H1 (cell line): Measurements from ENCODE around the gene TPPP. TPM values are rescaled to one million over a fixed set of nuclear protein-coding genes. Genes with fewer than 3 reads are reported as not detected.

Experiments
- CTCF ChIA-PET: fragments of 300-600 bp; sonication (Branson Sonifier 250); formaldehyde crosslinking; loops from one replicate; lab custom pipeline; 2021; ENCODE audit not compliant: partially characterized antibody; lab: Charles Lee
- POLR2A ChIA-PET: fragments of 300-600 bp; sonication (Branson Sonifier 250); formaldehyde crosslinking; loops from one replicate; lab custom pipeline; 2021; ENCODE audit warnings: inconsistent platforms; ENCODE audit not compliant: partially characterized antibody; lab: Charles Lee
- DNase-seq, 2 experiments: peaks; one replicate each; pipeline versions ENCODE4 v3.0.0 to v3.0.0-alpha.2; 2010 to 2022; ENCODE audit warnings: low spot score in 2 of 2, low read depth in 1 of 2, mixed read lengths in 1 of 2
- FAIRE-seq: peaks from 2 replicates; lab custom pipeline; 2011; peaks lifted over from hg19 to GRCh38; lab: Jason Lieb, UNC
- H2AFZ ChIP-seq: 2 replicates; pipeline ENCODE4 v1.8.1; 2012; ENCODE audit warnings: low read length, inconsistent platforms
- H2AK5ac ChIP-seq: 2 replicates; pipeline ENCODE4 v1.6.1; 2013; ENCODE audit warnings: low read depth, low read length
- H2BK120ac ChIP-seq: replicated peaks from 2 replicates; pipeline ENCODE3; 2013; ENCODE audit warnings: low read depth, low read length, inconsistent platforms
- H2BK12ac ChIP-seq: 2 replicates; pipeline ENCODE4 v1.6.1; 2013; ENCODE audit warnings: low read depth, low read length
- H2BK15ac ChIP-seq: 2 replicates; pipeline ENCODE4 v1.6.1; 2013; ENCODE audit warnings: low read length
- H2BK20ac ChIP-seq: 2 replicates; pipeline ENCODE4 v1.6.1; 2013; ENCODE audit warnings: low read length
- H2BK5ac ChIP-seq: 2 replicates; pipeline ENCODE4 v1.6.1; 2013; ENCODE audit warnings: low read depth, low read length
- H3K14ac ChIP-seq: 2 replicates; pipeline ENCODE4 v1.6.1; 2013; ENCODE audit warnings: inconsistent platforms; ENCODE audit not compliant: insufficient read length
- H3K18ac ChIP-seq: 2 replicates; pipeline ENCODE4 v1.6.1; 2013; ENCODE audit warnings: low read length; ENCODE audit errors: extremely low read depth
- H3K23ac ChIP-seq: 2 replicates; pipeline ENCODE4 v1.6.1; 2013; ENCODE audit warnings: inconsistent platforms; ENCODE audit not compliant: insufficient read length
- H3K23me2 ChIP-seq: 2 replicates; pipeline ENCODE4 v1.6.1; 2013; ENCODE audit warnings: low read depth, low read length
- H3K27ac ChIP-seq: 2 replicates; pipeline ENCODE4 v1.6.1; 2011; ENCODE audit warnings: low read depth, low read length, inconsistent platforms
- H3K27me3 ChIP-seq, 4 experiments: replicated peaks in 1 of 4; 1 replicate in 1 of 4; 2 replicates in 3 of 4; pipeline versions ENCODE4 v1.6.1 to v1.8.1; 2011 to 2013; ENCODE audit warnings: low read length in 3 of 4, mild to moderate bottlenecking in 3 of 4, inconsistent platforms in 2 of 4, mixed read lengths in 2 of 4, moderate library complexity in 1 of 4; ENCODE audit not compliant: control insufficient read depth in 3 of 4, insufficient read depth in 3 of 4; ENCODE audit errors: extremely low read depth in 1 of 4
- H3K36me3 ChIP-seq, 4 experiments: 2 replicates each; pipeline versions ENCODE4 v1.6.1 to v1.8.1; 2011 to 2013; ENCODE audit warnings: mild to moderate bottlenecking in 4 of 4, low read length in 3 of 4, moderate library complexity in 2 of 4, control low read depth in 1 of 4, inconsistent platforms in 1 of 4; ENCODE audit not compliant: insufficient read depth in 4 of 4, control insufficient read depth in 2 of 4
- H3K4ac ChIP-seq: replicated peaks from 2 replicates; pipeline ENCODE3; 2013; ENCODE audit warnings: low read length, low read depth, mixed read lengths, inconsistent platforms; ENCODE audit not compliant: insufficient read length
- H3K4me1 ChIP-seq, 4 experiments: replicated peaks in 1 of 4; 1 replicate in 1 of 4; 2 replicates in 3 of 4; pipeline versions ENCODE4 v1.6.1 to v1.8.1; 2011 to 2013; ENCODE audit warnings: low read length in 3 of 4, inconsistent platforms in 2 of 4, mixed read lengths in 1 of 4; ENCODE audit not compliant: insufficient read depth in 4 of 4, control insufficient read depth in 3 of 4
- H3K4me2 ChIP-seq, 2 experiments: 2 replicates each; pipeline versions ENCODE4 v1.6.1 to v1.8.1; 2011 to 2013; ENCODE audit warnings: low read depth in 2 of 2, low read length in 2 of 2, control low read depth in 1 of 2, inconsistent platforms in 1 of 2, mild to moderate bottlenecking in 1 of 2; ENCODE audit not compliant: insufficient read depth in 1 of 2
- H3K4me3 ChIP-seq, 4 experiments: fragments of 200-600, 300-600 bp in 1 of 4; sonication (generic), shearing (Covaris generic), sonication (Bioruptor Twin) in 1 of 4; 2 replicates each; pipeline versions ENCODE4 v1.5.1 to v1.8.1; 2011 to 2016; ENCODE audit warnings: low read length in 4 of 4, low read depth in 3 of 4, control low read depth in 2 of 4, inconsistent platforms in 2 of 4, mild to moderate bottlenecking in 2 of 4, mixed read lengths in 1 of 4, moderate library complexity in 1 of 4; ENCODE audit not compliant: insufficient read depth in 2 of 4; ENCODE audit errors: extremely low read depth in 1 of 4
- H3K56ac ChIP-seq: replicated peaks from 2 replicates; pipeline ENCODE3; 2013; ENCODE audit warnings: low read depth, mild to moderate bottlenecking, mixed read lengths, low read length, inconsistent platforms; ENCODE audit not compliant: insufficient read length
- H3K79me1 ChIP-seq: 2 replicates; pipeline ENCODE4 v1.6.1; 2013; ENCODE audit warnings: low read depth, low read length, control low read depth
- H3K79me2 ChIP-seq, 2 experiments: 2 replicates each; pipeline versions ENCODE4 v1.6.1 to v1.8.1; 2012 to 2013; ENCODE audit warnings: low read length in 2 of 2, mild to moderate bottlenecking in 2 of 2, inconsistent platforms in 1 of 2; ENCODE audit not compliant: insufficient read depth in 2 of 2, control insufficient read depth in 1 of 2
- H3K9ac ChIP-seq, 4 experiments: replicated peaks in 1 of 4; 1 replicate in 1 of 4; 2 replicates in 3 of 4; pipeline versions ENCODE4 v1.6.1 to v1.8.1; 2011 to 2013; ENCODE audit warnings: low read depth in 3 of 4, low read length in 3 of 4, control low read depth in 2 of 4, mild to moderate bottlenecking in 2 of 4, moderate library complexity in 2 of 4, inconsistent platforms in 1 of 4; ENCODE audit errors: extremely low read depth in 1 of 4
- H3K9me3 ChIP-seq, 2 experiments: 2 replicates each; pipeline versions ENCODE4 v1.6.1 to v1.8.1; 2012 to 2013; ENCODE audit warnings: mild to moderate bottlenecking in 2 of 2, moderate library complexity in 2 of 2, control low read depth in 1 of 2, inconsistent platforms in 1 of 2, low read depth in 1 of 2, low read length in 1 of 2, mixed read lengths in 1 of 2; ENCODE audit not compliant: insufficient read depth in 2 of 2
- H4K20me1 ChIP-seq, 2 experiments: replicated peaks in 1 of 2; 2 replicates each; pipeline versions ENCODE3 to v1.8.1; 2011 to 2013; ENCODE audit warnings: inconsistent platforms in 2 of 2, low read length in 2 of 2, mild to moderate bottlenecking in 1 of 2; ENCODE audit not compliant: insufficient read depth in 2 of 2, control insufficient read depth in 1 of 2
- H4K5ac ChIP-seq: 2 replicates; pipeline ENCODE4 v1.6.1; 2013; ENCODE audit warnings: low read length, low read depth, mixed read lengths, inconsistent platforms; ENCODE audit not compliant: insufficient read length
- H4K8ac ChIP-seq: 2 replicates; pipeline ENCODE4 v1.8.0; 2013; ENCODE audit warnings: mild to moderate bottlenecking, moderate library complexity, low read length, inconsistent platforms; ENCODE audit not compliant: insufficient read depth; ENCODE audit errors: extremely low read depth
- H4K91ac ChIP-seq: replicated peaks from 2 replicates; pipeline ENCODE3; 2013; ENCODE audit warnings: low read length, mixed read lengths, inconsistent platforms; ENCODE audit not compliant: insufficient read length
- JUN ChIP-seq: IDR thresholded peaks from 2 replicates; pipeline ENCODE4 v1.6.1; 2011; ENCODE audit warnings: low read depth, mild to moderate bottlenecking, improper control_type of control experiment, low read length
- TAF7 ChIP-seq: optimal IDR thresholded peaks from 2 replicates; pipeline ENCODE3; 2011; ENCODE audit warnings: low read depth, mild to moderate bottlenecking, inconsistent platforms, low read length, moderate library complexity, borderline replicate concordance
- WGBS, 2 experiments: shearing (Covaris generic) in 1 of 2; methylation state at CpG; one replicate each; pipeline versions ENCODE4 v1.1.6 to v1.1.7; 2013 to 2015; ENCODE audit warnings: low lambda C conversion rate in 2 of 2, mixed read lengths in 2 of 2, inconsistent platforms in 1 of 2, low coverage in 1 of 2, missing lambda C conversion rate in 1 of 2; ENCODE audit not compliant: insufficient replicate concordance in 2 of 2, insufficient coverage in 1 of 2, insufficient read length in 1 of 2; ENCODE audit errors: extremely low coverage in 1 of 2, missing lambda C conversion rate in 1 of 2; 5-methylcytosine and 5-hydroxymethylcytosine counted together
- polyA plus RNA-seq, 7 experiments: library from polyadenylated mRNA; depleted of rRNA in 3 of 7; stranded (reverse) in 5 of 7; unstranded in 2 of 7; fragments of >200 nt in 5 of 7; fragments of 200-250 nt in 2 of 7; gene quantifications; 1 replicate in 5 of 7; 2 replicates in 1 of 7; 4 replicates in 1 of 7; pipeline versions ENCODE4 v1.2.1 to v1.2.3, GENCODE V29; 2011 to 2013; ENCODE audit warnings: missing spikeins in 2 of 7, mixed read lengths in 2 of 7
- total RNA-seq: library from RNA; stranded (reverse); fragmentation: NEBNext Ultra II Directional; extraction: Animal tissue kit (Norgen Biotek cat#: 25700); gene quantifications from 2 replicates; pipeline ENCODE4 v1.2.1, GENCODE V29; 2021

The TPPP gene
- total and polyA plus RNA-seq, 2 of the 8 experiments (the other 6 are each of a cell fraction or from before 2014, with no cell fraction given): 0.36 to 0.93 TPM

DNA sequence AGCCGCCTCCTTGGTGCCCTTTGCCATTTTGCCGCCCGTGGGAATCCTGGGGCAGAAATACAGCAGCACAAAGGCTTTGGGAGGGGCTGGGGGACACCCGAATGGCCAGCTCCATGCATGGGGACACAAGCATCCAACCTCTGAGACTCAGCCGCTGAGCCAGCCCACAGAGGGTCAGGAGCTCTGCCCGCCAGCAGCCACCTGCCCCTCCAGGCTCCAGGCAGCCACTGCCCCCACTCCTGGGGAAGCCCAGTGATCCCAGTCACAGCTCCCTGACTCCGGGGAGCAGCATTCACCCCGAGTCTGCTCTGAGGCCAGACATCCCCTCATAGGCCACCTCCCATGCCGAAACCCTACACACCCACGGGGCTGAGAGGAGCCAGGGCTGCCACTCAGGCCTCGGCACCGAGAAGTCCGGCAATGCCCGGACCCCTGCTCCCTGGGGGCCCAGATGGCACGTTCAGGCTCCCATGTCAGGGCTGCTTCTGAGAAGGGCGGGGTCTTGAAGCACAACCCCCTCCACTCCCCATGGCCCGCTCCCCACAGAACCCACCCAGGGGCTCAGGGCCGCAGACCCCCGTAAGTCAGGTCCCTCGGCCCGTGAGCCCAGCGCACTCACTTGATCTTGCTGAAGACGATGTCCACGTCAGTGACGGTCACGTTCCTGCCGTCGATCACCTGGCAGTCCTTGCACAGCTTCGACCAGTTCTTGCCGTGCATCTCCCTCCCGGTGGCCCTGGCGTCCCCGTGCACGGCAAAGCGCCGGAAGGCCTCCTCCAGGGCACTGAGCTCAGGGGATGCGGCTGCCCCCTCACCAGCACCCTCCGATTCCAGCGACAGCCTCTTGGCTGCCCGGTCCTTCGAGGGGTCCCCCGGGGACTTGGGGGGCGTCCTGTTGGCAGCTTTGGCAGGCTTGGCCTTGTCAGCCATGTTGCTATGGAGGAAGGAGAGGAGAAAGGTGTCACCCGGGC, 15.7 kb downstream of the TPPP start:
- Histone ChIP-seq H3K9ac (no peak overlapping the region), H3K4me3 (no peak overlapping the region), H3K79me2 (no peaks in the 10 kb centered on the region), H2AK5ac (no peak overlapping the region; the same call in 1 of the 2 replicates), H3K14ac (no peak overlapping the region), H3K18ac (no peak overlapping the region; the same call in 1 of the 2 replicates), H2BK15ac (no peak overlapping the region), H3K27me3 (peaks cover 0 to 14% (median 4%) of the 10 kb centered on the region in 4 experiments; a peak in 3 of 7 replicates)
- TF ChIP-seq JUN (no peak), TAF7 (no peak)
- TF ChIP-seq, all 59 proteins: peak for 0
- Histone ChIP-seq H3K4ac (no peak overlapping the region), H3K4me2 (no peak overlapping the region), H3K56ac (no peak overlapping the region), H3K36me3 (no peaks in the 10 kb centered on the region), H4K8ac (no peak overlapping the region; the same call in 1 of the 2 replicates), H2BK12ac (no peak overlapping the region), H2BK120ac (no peak overlapping the region), H2BK20ac (no peak overlapping the region), H2BK5ac (no peak overlapping the region), H3K23ac (no peak overlapping the region), H2AFZ (no peak overlapping the region), H3K79me1 (no peaks in the 10 kb centered on the region), H4K91ac (no peak overlapping the region), H3K4me1 (peaks cover 0 to 8% (median 7%) of the 10 kb centered on the region in 4 experiments; a peak in 5 of 7 replicates), H4K5ac (no peak overlapping the region), H3K23me2 (no peaks in the 10 kb centered on the region), H3K27ac (no peak overlapping the region), H4K20me1 (peaks cover 2 to 10% of the 10 kb centered on the region in 2 experiments), H3K9me3 (no peaks in the 10 kb centered on the region)
- DNase-seq (no peak), FAIRE-seq (no peak)
- ChIA-PET POLR2A (no interaction called here), CTCF (no interaction called here)
- WGBS, 2 experiments: 81% methylated on average over 35 of the region's 44 CpGs; no CpG with 5 or more reads in 1 of the 2 experiments
